Measurements from ENCODE around the gene PDGFD.

DNA sequence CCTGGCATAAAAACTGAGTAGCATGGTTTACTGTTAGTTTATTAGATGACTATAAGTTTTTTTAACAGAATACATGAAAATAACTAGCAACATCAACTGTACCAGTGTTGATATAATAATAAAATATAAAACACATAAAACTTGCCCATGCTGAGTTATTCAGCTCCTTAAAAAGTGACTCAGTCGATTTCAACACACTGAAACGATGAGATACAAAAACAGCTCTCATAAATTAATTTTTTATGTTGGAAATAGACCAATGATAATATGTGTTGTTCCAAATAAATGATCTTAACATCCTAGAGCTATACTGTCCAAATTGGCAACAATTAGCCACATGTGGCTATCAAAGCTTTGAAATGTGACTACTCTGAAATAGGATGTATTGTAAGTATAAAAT is 15.9 kb downstream of the PDGFD start:
- TF ChIP-seq POLR2A (IDR thresholded peaks at IDR 0.05) (no peak), POLR2AphosphoS5 (IDR thresholded peaks at IDR 0.05; ENCODE audit: insufficient read depth in 1 of 2, low read depth in 1 of 2) (no peak)
- TF ChIP-seq, protein P1, sequence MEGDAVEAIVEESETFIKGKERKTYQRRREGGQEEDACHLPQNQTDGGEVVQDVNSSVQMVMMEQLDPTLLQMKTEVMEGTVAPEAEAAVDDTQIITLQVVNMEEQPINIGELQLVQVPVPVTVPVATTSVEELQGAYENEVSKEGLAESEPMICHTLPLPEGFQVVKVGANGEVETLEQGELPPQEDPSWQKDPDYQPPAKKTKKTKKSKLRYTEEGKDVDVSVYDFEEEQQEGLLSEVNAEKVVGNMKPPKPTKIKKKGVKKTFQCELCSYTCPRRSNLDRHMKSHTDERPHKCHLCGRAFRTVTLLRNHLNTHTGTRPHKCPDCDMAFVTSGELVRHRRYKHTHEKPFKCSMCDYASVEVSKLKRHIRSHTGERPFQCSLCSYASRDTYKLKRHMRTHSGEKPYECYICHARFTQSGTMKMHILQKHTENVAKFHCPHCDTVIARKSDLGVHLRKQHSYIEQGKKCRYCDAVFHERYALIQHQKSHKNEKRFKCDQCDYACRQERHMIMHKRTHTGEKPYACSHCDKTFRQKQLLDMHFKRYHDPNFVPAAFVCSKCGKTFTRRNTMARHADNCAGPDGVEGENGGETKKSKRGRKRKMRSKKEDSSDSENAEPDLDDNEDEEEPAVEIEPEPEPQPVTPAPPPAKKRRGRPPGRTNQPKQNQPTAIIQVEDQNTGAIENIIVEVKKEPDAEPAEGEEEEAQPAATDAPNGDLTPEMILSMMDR (IDR thresholded peaks at IDR 0.05) = no peak
